HEK293 (cell line): ENCODE measurements around the gene ARAP1.
A peak's percentile ranks its signal among the peaks of the same experiment; 100 is the strongest.

Experiments used
- GLIS1 ChIP-seq: fragments of 450-650 bp; formaldehyde crosslinking; IDR thresholded peaks from 2 replicates; pipeline ENCODE4 v1.5.1; 2016; ENCODE audit warnings: missing biosample characterization, missing genetic modification characterization
- HOXA7 ChIP-seq: sonication (generic); formaldehyde crosslinking; IDR thresholded peaks from 2 replicates; pipeline ENCODE4 v1.8.1; 2022; ENCODE audit warnings: missing genetic modification reagents, borderline replicate concordance
- HOXD13 ChIP-seq: sonication (generic); formaldehyde crosslinking; IDR thresholded peaks from 2 replicates; pipeline ENCODE4 v1.8.0; 2022; ENCODE audit warnings: missing genetic modification reagents, borderline replicate concordance
- KLF16 ChIP-seq: fragments of 450-650 bp; formaldehyde crosslinking; IDR thresholded peaks from 2 replicates; pipeline ENCODE4 v1.5.1; 2017; ENCODE audit warnings: missing biosample characterization, missing genetic modification characterization
- MYNN ChIP-seq: fragments of 450-650 bp; formaldehyde crosslinking; IDR thresholded peaks from 2 replicates; pipeline ENCODE4 v1.5.1; 2016; ENCODE audit warnings: missing biosample characterization, missing genetic modification characterization, borderline replicate concordance
- PATZ1 ChIP-seq: fragments of 450-650 bp; formaldehyde crosslinking; IDR thresholded peaks from 2 replicates; pipeline ENCODE4 v1.5.1; 2016; ENCODE audit warnings: missing biosample characterization, missing genetic modification characterization
- SP7 ChIP-seq: fragments of 450-650 bp; formaldehyde crosslinking; IDR thresholded peaks from 2 replicates; pipeline ENCODE4 v1.5.1; 2016; ENCODE audit warnings: missing biosample characterization, missing genetic modification characterization
- YY2 ChIP-seq: fragments of 450-650 bp; formaldehyde crosslinking; IDR thresholded peaks from 2 replicates; pipeline ENCODE4 v1.5.1; 2016; ENCODE audit warnings: missing biosample characterization, missing genetic modification characterization
- ZBTB7A ChIP-seq: fragments of 450-650 bp; formaldehyde crosslinking; IDR thresholded peaks from 2 replicates; pipeline ENCODE4 v1.5.1; 2016; ENCODE audit warnings: low read depth, missing biosample characterization, missing genetic modification characterization
- ZFP37 ChIP-seq: fragments of 450-650 bp; formaldehyde crosslinking; IDR thresholded peaks from 2 replicates; pipeline ENCODE4 v1.5.1; 2016; ENCODE audit warnings: missing biosample characterization, missing genetic modification characterization
- ZFP41 ChIP-seq: fragments of 450-650 bp; formaldehyde crosslinking; IDR thresholded peaks from 2 replicates; pipeline ENCODE4 v1.5.1; 2016; ENCODE audit warnings: missing biosample characterization, missing genetic modification characterization, borderline replicate concordance
- ZNF146 ChIP-seq: fragments of 450-650 bp; formaldehyde crosslinking; IDR thresholded peaks from 2 replicates; pipeline ENCODE4 v1.5.1; 2016; ENCODE audit warnings: missing biosample characterization, missing genetic modification characterization
- ZNF223 ChIP-seq: fragments of 450-650 bp; formaldehyde crosslinking; IDR thresholded peaks from 2 replicates; pipeline ENCODE4 v1.5.1; 2016; ENCODE audit warnings: missing biosample characterization, missing genetic modification characterization
- ZNF248 ChIP-seq: fragments of 450-650 bp; formaldehyde crosslinking; IDR thresholded peaks from 2 replicates; pipeline ENCODE4 v1.5.1; 2017; ENCODE audit warnings: missing biosample characterization, missing genetic modification characterization
- ZNF324 ChIP-seq: fragments of 450-650 bp; formaldehyde crosslinking; IDR thresholded peaks from 2 replicates; pipeline ENCODE4 v1.5.1; 2016; ENCODE audit warnings: missing biosample characterization, missing genetic modification characterization
- ZNF423 ChIP-seq: fragments of 450-650 bp; formaldehyde crosslinking; IDR thresholded peaks from 2 replicates; pipeline ENCODE4 v1.5.1; 2016; ENCODE audit warnings: missing biosample characterization, missing genetic modification characterization
- ZNF514 ChIP-seq: fragments of 450-650 bp; formaldehyde crosslinking; IDR thresholded peaks from 2 replicates; pipeline ENCODE4 v1.5.1; 2016; ENCODE audit warnings: missing biosample characterization, missing genetic modification characterization
- ZNF600 ChIP-seq: fragments of 450-650 bp; formaldehyde crosslinking; IDR thresholded peaks from 2 replicates; pipeline ENCODE4 v1.5.1; 2016; ENCODE audit warnings: missing biosample characterization, missing genetic modification characterization
- ZNF76 ChIP-seq: fragments of 450-650 bp; formaldehyde crosslinking; IDR thresholded peaks from 2 replicates; pipeline ENCODE4; 2016; ENCODE audit warnings: low read depth, missing biosample characterization, missing genetic modification characterization, borderline replicate concordance
- ZNF830 ChIP-seq: fragments of 450-650 bp; IDR thresholded peaks from 2 replicates; pipeline ENCODE4 v1.5.0; 2018; ENCODE audit warnings: missing biosample characterization, missing genetic modification characterization, low read depth, mild to moderate bottlenecking, moderate library complexity
- ZNF843 ChIP-seq: fragments of 450-650 bp; formaldehyde crosslinking; IDR thresholded peaks from 2 replicates; pipeline ENCODE4 v1.5.1; 2016; ENCODE audit warnings: missing biosample characterization, missing genetic modification characterization
- ZSCAN5A ChIP-seq: fragments of 450-650 bp; formaldehyde crosslinking; IDR thresholded peaks from 2 replicates; pipeline ENCODE4 v1.5.1; 2016; ENCODE audit warnings: missing biosample characterization, missing genetic modification characterization
- TF ChIP-seq, protein P1 (sequence below): fragments of 450-650 bp; formaldehyde crosslinking; IDR thresholded peaks from 2 replicates; pipeline ENCODE4 v1.5.1; 2016; ENCODE audit warnings: missing biosample characterization, missing genetic modification characterization
- TF ChIP-seq, protein P2 (sequence below): fragments of 450-650 bp; formaldehyde crosslinking; IDR thresholded peaks from 2 replicates; pipeline ENCODE4 v1.5.1; 2016; ENCODE audit warnings: missing biosample characterization, missing genetic modification characterization
- TF ChIP-seq, protein P3 (sequence below): fragments of 450-650 bp; formaldehyde crosslinking; conservative IDR thresholded peaks from 2 replicates; pipeline ENCODE4 v1.5.1; 2016; ENCODE audit warnings: low read depth, missing biosample characterization, missing genetic modification characterization
- TF ChIP-seq, protein P4 (sequence below): fragments of 450-650 bp; formaldehyde crosslinking; IDR thresholded peaks from 2 replicates; pipeline ENCODE4 v1.5.1; 2017; ENCODE audit warnings: missing biosample characterization, missing genetic modification characterization

Gene ARAP1

DNA sequence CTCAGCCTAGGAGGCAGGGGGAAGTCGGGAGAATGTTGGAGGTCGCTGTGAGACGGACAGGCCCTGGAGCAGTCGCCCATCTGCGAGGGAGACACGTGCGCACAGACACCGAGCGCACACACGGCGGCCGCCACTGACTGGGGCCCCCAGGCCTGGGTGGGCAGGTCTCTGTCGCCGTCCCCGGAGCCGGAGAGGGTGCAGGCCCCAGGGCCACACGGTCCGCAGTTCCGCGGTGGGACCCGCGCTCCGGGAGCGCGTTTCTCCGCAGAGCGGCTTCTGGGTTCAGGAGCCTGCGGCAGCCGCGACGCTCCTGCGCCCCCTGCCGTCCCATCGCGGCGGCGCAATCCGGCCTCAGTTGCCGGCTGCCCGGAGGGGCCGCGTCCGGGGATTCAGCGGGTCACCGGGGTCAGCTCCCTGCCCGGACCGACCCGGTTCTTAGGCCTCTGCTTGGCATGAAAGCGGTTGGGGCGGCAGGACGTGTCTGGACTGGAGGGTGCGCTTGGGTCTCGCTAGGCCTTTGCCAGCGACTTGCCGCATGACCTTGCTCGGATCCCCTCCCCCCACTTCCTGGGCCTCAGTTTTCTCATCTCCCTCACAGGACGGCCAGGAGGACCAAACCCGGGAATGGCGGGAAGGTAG is 109.2 kb downstream of the ARAP1 start (continued):
- TF ChIP-seq, protein P1, sequence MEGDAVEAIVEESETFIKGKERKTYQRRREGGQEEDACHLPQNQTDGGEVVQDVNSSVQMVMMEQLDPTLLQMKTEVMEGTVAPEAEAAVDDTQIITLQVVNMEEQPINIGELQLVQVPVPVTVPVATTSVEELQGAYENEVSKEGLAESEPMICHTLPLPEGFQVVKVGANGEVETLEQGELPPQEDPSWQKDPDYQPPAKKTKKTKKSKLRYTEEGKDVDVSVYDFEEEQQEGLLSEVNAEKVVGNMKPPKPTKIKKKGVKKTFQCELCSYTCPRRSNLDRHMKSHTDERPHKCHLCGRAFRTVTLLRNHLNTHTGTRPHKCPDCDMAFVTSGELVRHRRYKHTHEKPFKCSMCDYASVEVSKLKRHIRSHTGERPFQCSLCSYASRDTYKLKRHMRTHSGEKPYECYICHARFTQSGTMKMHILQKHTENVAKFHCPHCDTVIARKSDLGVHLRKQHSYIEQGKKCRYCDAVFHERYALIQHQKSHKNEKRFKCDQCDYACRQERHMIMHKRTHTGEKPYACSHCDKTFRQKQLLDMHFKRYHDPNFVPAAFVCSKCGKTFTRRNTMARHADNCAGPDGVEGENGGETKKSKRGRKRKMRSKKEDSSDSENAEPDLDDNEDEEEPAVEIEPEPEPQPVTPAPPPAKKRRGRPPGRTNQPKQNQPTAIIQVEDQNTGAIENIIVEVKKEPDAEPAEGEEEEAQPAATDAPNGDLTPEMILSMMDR (tag by site-specific recombination), result peak; percentile 88
- TF ChIP-seq YY2 (no peak), HOXD13 (CRISPR knock-in tag) (no peak), MYNN (tag by site-specific recombination) (no peak), ZFP41 (tag by site-specific recombination) (no peak), ZNF423 (0 out of 2 replicates have a peak, but pooled peaks have one; percentile 23), ZNF600 (tag by site-specific recombination) (peak; percentile 75; the same call in 1 of the 2 replicates), ZNF514 (tag by site-specific recombination) (no peak), SP7 (tag by site-specific recombination) (peak; percentile 21; the same call in 1 of the 2 replicates), HOXA7 (no peak), ZNF223 (tag by site-specific recombination) (no peak), ZNF324 (no peak), ZSCAN5A (no peak), KLF16 (tag by site-specific recombination) (peak; percentile 50; the same call in 1 of the 2 replicates), ZBTB7A (tag by site-specific recombination) (no peak), ZNF843 (no peak), PATZ1 (0 out of 2 replicates have a peak, but pooled peaks have one; percentile 47), ZNF830 (no peak), ZNF76 (tag by site-specific recombination) (peak; percentile 33; the same call in 1 of the 2 replicates), ZFP37 (no peak), ZNF248 (no peak), GLIS1 (peak; percentile 54), ZNF146 (tag by site-specific recombination) (0 out of 2 replicates have a peak, but pooled peaks have one; percentile 4)
- TF ChIP-seq, protein P2, sequence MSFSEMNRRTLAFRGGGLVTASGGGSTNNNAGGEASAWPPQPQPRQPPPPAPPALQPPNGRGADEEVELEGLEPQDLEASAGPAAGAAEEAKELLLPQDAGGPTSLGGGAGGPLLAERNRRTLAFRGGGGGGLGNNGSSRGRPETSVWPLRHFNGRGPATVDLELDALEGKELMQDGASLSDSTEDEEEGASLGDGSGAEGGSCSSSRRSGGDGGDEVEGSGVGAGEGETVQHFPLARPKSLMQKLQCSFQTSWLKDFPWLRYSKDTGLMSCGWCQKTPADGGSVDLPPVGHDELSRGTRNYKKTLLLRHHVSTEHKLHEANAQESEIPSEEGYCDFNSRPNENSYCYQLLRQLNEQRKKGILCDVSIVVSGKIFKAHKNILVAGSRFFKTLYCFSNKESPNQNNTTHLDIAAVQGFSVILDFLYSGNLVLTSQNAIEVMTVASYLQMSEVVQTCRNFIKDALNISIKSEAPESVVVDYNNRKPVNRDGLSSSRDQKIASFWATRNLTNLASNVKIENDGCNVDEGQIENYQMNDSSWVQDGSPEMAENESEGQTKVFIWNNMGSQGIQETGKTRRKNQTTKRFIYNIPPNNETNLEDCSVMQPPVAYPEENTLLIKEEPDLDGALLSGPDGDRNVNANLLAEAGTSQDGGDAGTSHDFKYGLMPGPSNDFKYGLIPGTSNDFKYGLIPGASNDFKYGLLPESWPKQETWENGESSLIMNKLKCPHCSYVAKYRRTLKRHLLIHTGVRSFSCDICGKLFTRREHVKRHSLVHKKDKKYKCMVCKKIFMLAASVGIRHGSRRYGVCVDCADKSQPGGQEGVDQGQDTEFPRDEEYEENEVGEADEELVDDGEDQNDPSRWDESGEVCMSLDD, result peak; percentile 40; the same call in 1 of the 2 replicates
- TF ChIP-seq, protein P3, sequence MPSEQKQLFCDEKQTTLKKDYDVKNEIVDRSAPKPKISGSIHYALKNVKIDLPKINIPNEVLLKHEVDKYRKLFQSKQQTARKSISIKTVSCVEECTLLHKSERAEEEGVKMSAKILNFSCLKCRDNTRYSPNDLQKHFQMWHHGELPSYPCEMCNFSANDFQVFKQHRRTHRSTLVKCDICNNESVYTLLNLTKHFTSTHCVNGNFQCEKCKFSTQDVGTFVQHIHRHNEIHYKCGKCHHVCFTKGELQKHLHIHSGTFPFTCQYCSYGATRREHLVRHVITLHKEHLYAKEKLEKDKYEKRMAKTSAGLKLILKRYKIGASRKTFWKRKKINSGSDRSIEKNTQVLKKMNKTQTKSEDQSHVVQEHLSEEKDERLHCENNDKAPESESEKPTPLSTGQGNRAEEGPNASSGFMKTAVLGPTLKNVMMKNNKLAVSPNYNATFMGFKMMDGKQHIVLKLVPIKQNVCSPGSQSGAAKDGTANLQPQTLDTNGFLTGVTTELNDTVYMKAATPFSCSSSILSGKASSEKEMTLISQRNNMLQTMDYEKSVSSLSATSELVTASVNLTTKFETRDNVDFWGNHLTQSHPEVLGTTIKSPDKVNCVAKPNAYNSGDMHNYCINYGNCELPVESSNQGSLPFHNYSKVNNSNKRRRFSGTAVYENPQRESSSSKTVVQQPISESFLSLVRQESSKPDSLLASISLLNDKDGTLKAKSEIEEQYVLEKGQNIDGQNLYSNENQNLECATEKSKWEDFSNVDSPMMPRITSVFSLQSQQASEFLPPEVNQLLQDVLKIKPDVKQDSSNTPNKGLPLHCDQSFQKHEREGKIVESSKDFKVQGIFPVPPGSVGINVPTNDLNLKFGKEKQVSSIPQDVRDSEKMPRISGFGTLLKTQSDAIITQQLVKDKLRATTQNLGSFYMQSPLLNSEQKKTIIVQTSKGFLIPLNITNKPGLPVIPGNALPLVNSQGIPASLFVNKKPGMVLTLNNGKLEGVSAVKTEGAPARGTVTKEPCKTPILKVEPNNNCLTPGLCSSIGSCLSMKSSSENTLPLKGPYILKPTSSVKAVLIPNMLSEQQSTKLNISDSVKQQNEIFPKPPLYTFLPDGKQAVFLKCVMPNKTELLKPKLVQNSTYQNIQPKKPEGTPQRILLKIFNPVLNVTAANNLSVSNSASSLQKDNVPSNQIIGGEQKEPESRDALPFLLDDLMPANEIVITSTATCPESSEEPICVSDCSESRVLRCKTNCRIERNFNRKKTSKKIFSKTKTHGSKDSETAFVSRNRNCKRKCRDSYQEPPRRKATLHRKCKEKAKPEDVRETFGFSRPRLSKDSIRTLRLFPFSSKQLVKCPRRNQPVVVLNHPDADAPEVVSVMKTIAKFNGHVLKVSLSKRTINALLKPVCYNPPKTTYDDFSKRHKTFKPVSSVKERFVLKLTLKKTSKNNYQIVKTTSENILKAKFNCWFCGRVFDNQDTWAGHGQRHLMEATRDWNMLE (tag by site-specific recombination), result no peak
- TF ChIP-seq, protein P4, sequence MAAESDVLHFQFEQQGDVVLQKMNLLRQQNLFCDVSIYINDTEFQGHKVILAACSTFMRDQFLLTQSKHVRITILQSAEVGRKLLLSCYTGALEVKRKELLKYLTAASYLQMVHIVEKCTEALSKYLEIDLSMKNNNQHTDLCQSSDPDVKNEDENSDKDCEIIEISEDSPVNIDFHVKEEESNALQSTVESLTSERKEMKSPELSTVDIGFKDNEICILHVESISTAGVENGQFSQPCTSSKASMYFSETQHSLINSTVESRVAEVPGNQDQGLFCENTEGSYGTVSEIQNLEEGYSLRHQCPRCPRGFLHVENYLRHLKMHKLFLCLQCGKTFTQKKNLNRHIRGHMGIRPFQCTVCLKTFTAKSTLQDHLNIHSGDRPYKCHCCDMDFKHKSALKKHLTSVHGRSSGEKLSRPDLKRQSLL (tag by site-specific recombination), result peak; percentile 74
